ENCODE results near the gene CD163L1. TPM values are rescaled to one million over a fixed set of nuclear protein-coding genes. Genes with fewer than 3 reads are reported as not detected.

CD163L1 gene
- total RNA-seq, 2 donors from 2014 or later = 0.42 to 0.99 TPM

GRCh38 chr12:7324176-7324575 is 119.8 kb downstream of the CD163L1 start:
- Mint-ChIP-seq H3K36me3 (ENCODE audit: low read depth) (peaks cover 8% of the 10 kb centered on the region), H3K4me1 (no peaks in the 10 kb centered on the region), H3K27me3 (ENCODE audit: insufficient read depth) (no peaks in the 10 kb centered on the region), H3K9me3 (peaks cover 8% of the 10 kb centered on the region), H3K27ac (no peak overlapping the region), H3K4me3 (no peak overlapping the region)
- H3K9me3 ChIP-seq (ENCODE audit: control insufficient read depth, low read length) = no peaks in the 10 kb centered on the region
- H3K4me1 ChIP-seq (ENCODE audit: control insufficient read depth, insufficient read depth, low read length) = no peaks in the 10 kb centered on the region
- no peak overlapping the region for H3K4me3 ChIP-seq (ENCODE audit: low read length)
- no peak overlapping the region for H3K9ac ChIP-seq (ENCODE audit: extremely low read depth, low read length, poor library complexity, severe bottlenecking)
- no peak for DNase-seq
- no peak for TF ChIP-seq CTCF (conservative IDR thresholded peaks at IDR 0.05)
- no peak overlapping the region for H3K27ac ChIP-seq (ENCODE audit: low read depth, low read length)
- WGBS, 2 experiments (ENCODE audit: insufficient coverage in 1 of 2, insufficient read length in 1 of 2) = 79 to 90% methylated on average over 3 to 5 of the region's 5 CpGs
- H3K36me3 ChIP-seq (ENCODE audit: control insufficient read depth, insufficient read depth, low read length) = no peaks in the 10 kb centered on the region
- H3K27me3 ChIP-seq (ENCODE audit: control insufficient read depth, insufficient read depth, low read length, poor library complexity, severe bottlenecking) = no peaks in the 10 kb centered on the region

GRCh38 chr12:7322599-7322998 is 121.4 kb downstream of the CD163L1 start:
- Histone ChIP-seq H3K4me1 (ENCODE audit: control insufficient read depth, insufficient read depth, low read length) (no peaks in the 10 kb centered on the region), H3K36me3 (ENCODE audit: control insufficient read depth, insufficient read depth, low read length) (no peaks in the 10 kb centered on the region), H3K4me3 (ENCODE audit: low read length) (no peak overlapping the region), H3K27ac (ENCODE audit: low read depth, low read length) (no peak overlapping the region), H3K9ac (ENCODE audit: extremely low read depth, low read length, poor library complexity, severe bottlenecking) (no peak overlapping the region), H3K27me3 (ENCODE audit: control insufficient read depth, insufficient read depth, low read length, poor library complexity, severe bottlenecking) (no peaks in the 10 kb centered on the region), H3K9me3 (ENCODE audit: control insufficient read depth, low read length) (peaks cover 11% of the 10 kb centered on the region)
- Mint-ChIP-seq H3K4me3 (no peak overlapping the region), H3K27me3 (ENCODE audit: insufficient read depth) (no peaks in the 10 kb centered on the region), H3K27ac (no peak overlapping the region), H3K9me3 (peaks cover 17% of the 10 kb centered on the region), H3K36me3 (ENCODE audit: low read depth) (peaks cover 18% of the 10 kb centered on the region), H3K4me1 (no peaks in the 10 kb centered on the region)
- DNase-seq = no peak
- 92 to 96% methylated on average over 3 to 5 of the region's 5 CpGs for WGBS, 2 experiments (ENCODE audit: insufficient coverage in 1 of 2, insufficient read length in 1 of 2)
- TF ChIP-seq CTCF (conservative IDR thresholded peaks at IDR 0.05) = no peak

GRCh38 chr12:7321624-7322023 is 122.3 kb downstream of the CD163L1 start:
- DNase-seq = no peak
- Mint-ChIP-seq H3K27me3 (ENCODE audit: insufficient read depth) (no peaks in the 10 kb centered on the region), H3K36me3 (ENCODE audit: low read depth) (peaks cover 21% of the 10 kb centered on the region), H3K4me3 (no peak overlapping the region), H3K27ac (no peak overlapping the region), H3K9me3 (peaks cover 25% of the 10 kb centered on the region), H3K4me1 (no peaks in the 10 kb centered on the region)
- Histone ChIP-seq H3K4me1 (ENCODE audit: control insufficient read depth, insufficient read depth, low read length) (no peaks in the 10 kb centered on the region), H3K9ac (ENCODE audit: extremely low read depth, low read length, poor library complexity, severe bottlenecking) (no peak overlapping the region), H3K27ac (ENCODE audit: low read depth, low read length) (no peak overlapping the region), H3K36me3 (ENCODE audit: control insufficient read depth, insufficient read depth, low read length) (no peaks in the 10 kb centered on the region), H3K4me3 (ENCODE audit: low read length) (no peak overlapping the region), H3K27me3 (ENCODE audit: control insufficient read depth, insufficient read depth, low read length, poor library complexity, severe bottlenecking) (no peaks in the 10 kb centered on the region), H3K9me3 (ENCODE audit: control insufficient read depth, low read length) (peaks cover 17% of the 10 kb centered on the region)
- no peak for TF ChIP-seq CTCF (conservative IDR thresholded peaks at IDR 0.05)
- WGBS, 2 experiments (ENCODE audit: insufficient coverage in 1 of 2, insufficient read length in 1 of 2) = 91% methylated on average over 2 of the region's 2 CpGs; no CpG with 5 or more reads in 1 of the 2 experiments

All from endodermal cell (in vitro differentiated cells).